Measurements from ENCODE around the gene PROP1.
"Not testable (repeated sequence)": the region's sequence is repeated elsewhere in the genome, so short reads cannot be mapped to it uniquely, and the experiment has no call there.

Gene PROP1

GRCh38 chr5:177995691-177996595, at the start of gene PROP1:
TSS of gene PROP1 (minus strand) at chr5:177996242. CDS start at chr5:177995933, 309 bp downstream.
- DNase-seq, result no peak

- not testable (repeated sequence) for DNase-seq
These were observed 23.5 kb upstream of the PROP1 start for GRCh38 chr5:178019379-178020030.

- DNase-seq, result not testable (repeated sequence)
These were observed 16.7 kb upstream of the PROP1 start for GRCh38 chr5:178012758-178013157.

- DNase-seq, result not testable (repeated sequence)
These were observed 15.9 kb upstream of the PROP1 start for GRCh38 chr5:178011816-178012554.

GRCh38 chr5:178007272-178007671, 11.2 kb upstream of the PROP1 start:
- not testable (repeated sequence) for DNase-seq

GRCh38 chr5:178006536-178007231, 10.6 kb upstream of the PROP1 start:
- not testable (repeated sequence) for DNase-seq

GRCh38 chr5:178006181-178006535, 10.1 kb upstream of the PROP1 start:
- not testable (repeated sequence) for DNase-seq

- no peak for DNase-seq
These were observed 1.8 kb upstream of the PROP1 start for GRCh38 chr5:177997846-177998245.

- no peak for DNase-seq
These were observed 1.3 kb upstream of the PROP1 start for GRCh38 chr5:177997319-177997670.

- no peak for DNase-seq
These were observed 747 bp upstream of the PROP1 start for GRCh38 chr5:177996660-177997318.

- DNase-seq, result no peak
These were observed 1.4 kb downstream of the PROP1 start for GRCh38 chr5:177994561-177995190.

- DNase-seq, result no peak
These were observed 2.0 kb downstream of the PROP1 start for GRCh38 chr5:177994063-177994462.

- DNase-seq, result no peak
These were observed 3.6 kb downstream of the PROP1 start for GRCh38 chr5:177992466-177992865.

GRCh38 chr5:177988989-177989625, 6.9 kb downstream of the PROP1 start:
- no peak for DNase-seq

- no peak for DNase-seq
These were observed 8.7 kb downstream of the PROP1 start for GRCh38 chr5:177987326-177987725.

- no peak for DNase-seq
These were observed 10.5 kb downstream of the PROP1 start for GRCh38 chr5:177985430-177986040.

GRCh38 chr5:177984584-177985206, 11.3 kb downstream of the PROP1 start:
- DNase-seq, result no peak

- no peak for DNase-seq
These were observed 12.1 kb downstream of the PROP1 start for GRCh38 chr5:177983763-177984583.

GRCh38 chr5:177982956-177983355, 13.1 kb downstream of the PROP1 start:
- no peak for DNase-seq

All from NCI-H82 (cell line).